HepG2 (cell line): ENCODE data around the gene NGEF.

Experiments used
- BORCS8-MEF2B ChIP-seq: sonication (generic); formaldehyde crosslinking; IDR thresholded peaks from 2 replicates; pipeline ENCODE4 v1.8.0; 2022; ENCODE audit warnings: mild to moderate bottlenecking, missing genetic modification reagents
- CEBPB ChIP-seq: IDR thresholded peaks from 2 replicates; pipeline ENCODE4 v1.6.1; 2011; ENCODE audit warnings: low read depth, low read length, improper control_type of control experiment, borderline replicate concordance
- MAFG ChIP-seq: sonication (generic); formaldehyde crosslinking; IDR thresholded peaks from 2 replicates; pipeline ENCODE4 v1.5.1; 2020; ENCODE audit warnings: mild to moderate bottlenecking, missing genetic modification reagents
- POLR2AphosphoS5 ChIP-seq: IDR thresholded peaks from 2 replicates; pipeline ENCODE4 v1.6.1; 2012; ENCODE audit warnings: low read depth, low read length
- RXRA ChIP-seq: sonication (generic); formaldehyde crosslinking; IDR thresholded peaks from 2 replicates; pipeline ENCODE4 v1.5.1; 2020; ENCODE audit warnings: missing genetic modification reagents
- SMC3 ChIP-seq: IDR thresholded peaks from 2 replicates; pipeline ENCODE4 v1.6.1; 2011; ENCODE audit warnings: low read length, improper control_type of control experiment
- SRSF1 ChIP-seq: fragments of 200-400 bp; formaldehyde crosslinking; optimal IDR thresholded peaks from 2 replicates; pipeline ENCODE3; 2017; ENCODE audit warnings: mild to moderate bottlenecking, low read depth, low read length, moderate library complexity
- TAF1 ChIP-seq: sonication (generic); formaldehyde crosslinking; IDR thresholded peaks from 2 replicates; pipeline ENCODE4 v1.4.0; 2020; ENCODE audit warnings: missing genetic modification reagents
- U2AF2 ChIP-seq: fragments of 200-400 bp; formaldehyde crosslinking; IDR thresholded peaks from 2 replicates; pipeline ENCODE4 v1.6.1; 2017; ENCODE audit warnings: low read depth, mild to moderate bottlenecking, low read length
- YY1 ChIP-seq: IDR thresholded peaks from 2 replicates; pipeline ENCODE4 v1.6.1; 2011; ENCODE audit warnings: low read length, low read depth, moderate library complexity, mild to moderate bottlenecking; ENCODE audit not compliant: insufficient read depth, insufficient replicate concordance
- ZBTB8A ChIP-seq: sonication (generic); formaldehyde crosslinking; IDR thresholded peaks from 2 replicates; pipeline ENCODE4 v1.4.0; 2020; ENCODE audit warnings: mild to moderate bottlenecking, low read depth, missing genetic modification reagents, borderline replicate concordance
- ZNF24 ChIP-seq: fragments of 450-650 bp; IDR thresholded peaks from 2 replicates; pipeline ENCODE4 v1.6.1; 2017; ENCODE audit warnings: antibody characterized with exemption, mild to moderate bottlenecking
- TF ChIP-seq, protein P1 (sequence below): sonication (generic); formaldehyde crosslinking; IDR thresholded peaks from 2 replicates; pipeline ENCODE4 v1.5.0; 2020; ENCODE audit warnings: mild to moderate bottlenecking, missing genetic modification reagents, moderate library complexity
- TF ChIP-seq, protein P2 (sequence below): sonication (generic); IDR thresholded peaks from 2 replicates; pipeline ENCODE4 v1.6.1; 2016; ENCODE audit warnings: low read depth, borderline replicate concordance

DNA sequence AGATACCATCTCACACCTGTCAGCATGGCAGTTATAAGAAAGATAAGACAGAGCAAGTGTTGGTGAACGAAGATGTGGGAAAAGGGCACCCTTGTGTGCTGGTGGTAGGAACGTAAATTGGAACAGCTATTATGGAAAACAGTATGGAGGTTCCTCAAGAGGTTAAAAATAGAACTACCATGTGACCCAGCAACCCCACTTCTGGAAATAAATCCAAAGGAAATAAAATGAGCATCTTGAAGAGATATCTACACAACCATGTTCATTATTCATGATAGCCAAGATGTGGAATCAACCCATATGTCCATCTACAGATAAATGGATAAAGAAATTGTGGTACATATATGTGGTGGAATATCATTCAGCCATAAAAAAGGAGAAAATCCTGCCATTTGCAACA, 26.9 kb downstream of the NGEF start:
- TF ChIP-seq, protein P1, sequence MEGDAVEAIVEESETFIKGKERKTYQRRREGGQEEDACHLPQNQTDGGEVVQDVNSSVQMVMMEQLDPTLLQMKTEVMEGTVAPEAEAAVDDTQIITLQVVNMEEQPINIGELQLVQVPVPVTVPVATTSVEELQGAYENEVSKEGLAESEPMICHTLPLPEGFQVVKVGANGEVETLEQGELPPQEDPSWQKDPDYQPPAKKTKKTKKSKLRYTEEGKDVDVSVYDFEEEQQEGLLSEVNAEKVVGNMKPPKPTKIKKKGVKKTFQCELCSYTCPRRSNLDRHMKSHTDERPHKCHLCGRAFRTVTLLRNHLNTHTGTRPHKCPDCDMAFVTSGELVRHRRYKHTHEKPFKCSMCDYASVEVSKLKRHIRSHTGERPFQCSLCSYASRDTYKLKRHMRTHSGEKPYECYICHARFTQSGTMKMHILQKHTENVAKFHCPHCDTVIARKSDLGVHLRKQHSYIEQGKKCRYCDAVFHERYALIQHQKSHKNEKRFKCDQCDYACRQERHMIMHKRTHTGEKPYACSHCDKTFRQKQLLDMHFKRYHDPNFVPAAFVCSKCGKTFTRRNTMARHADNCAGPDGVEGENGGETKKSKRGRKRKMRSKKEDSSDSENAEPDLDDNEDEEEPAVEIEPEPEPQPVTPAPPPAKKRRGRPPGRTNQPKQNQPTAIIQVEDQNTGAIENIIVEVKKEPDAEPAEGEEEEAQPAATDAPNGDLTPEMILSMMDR = no peak
- TF ChIP-seq U2AF2 (no peak), ZBTB8A (CRISPR knock-in tag) (no peak), RXRA (CRISPR knock-in tag) (no peak), SMC3 (no peak), BORCS8-MEF2B (no peak), YY1 (no peak), ZNF24 (no peak), CEBPB (no peak), TAF1 (CRISPR knock-in tag) (no peak), POLR2AphosphoS5 (no peak), MAFG (no peak), SRSF1 (no peak)
- TF ChIP-seq, protein P2, sequence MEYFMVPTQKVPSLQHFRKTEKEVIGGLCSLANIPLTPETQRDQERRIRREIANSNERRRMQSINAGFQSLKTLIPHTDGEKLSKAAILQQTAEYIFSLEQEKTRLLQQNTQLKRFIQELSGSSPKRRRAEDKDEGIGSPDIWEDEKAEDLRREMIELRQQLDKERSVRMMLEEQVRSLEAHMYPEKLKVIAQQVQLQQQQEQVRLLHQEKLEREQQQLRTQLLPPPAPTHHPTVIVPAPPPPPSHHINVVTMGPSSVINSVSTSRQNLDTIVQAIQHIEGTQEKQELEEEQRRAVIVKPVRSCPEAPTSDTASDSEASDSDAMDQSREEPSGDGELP = no peak
